K562 (cell line): ENCODE data around the gene APLP1. TPM values are rescaled to one million over a fixed set of nuclear protein-coding genes. Genes with fewer than 3 reads are reported as not detected.

Source experiments
- ATF6 ChIP-seq: sonication (generic); formaldehyde crosslinking; IDR thresholded peaks from 2 replicates; pipeline ENCODE4 v1.4.0; 2020; ENCODE audit warnings: mild to moderate bottlenecking, missing genetic modification reagents
- CXXC5 ChIP-seq: fragments of 250-450 bp; sonication (Bioruptor Pico); IDR thresholded peaks from 2 replicates; pipeline ENCODE4 v1.8.0; 2022; ENCODE audit warnings: inconsistent platforms, mild to moderate bottlenecking, moderate library complexity
- ELF4 ChIP-seq: fragments of 450-650 bp; formaldehyde crosslinking; IDR thresholded peaks from 2 replicates; pipeline ENCODE4 v1.4.0; 2022; ENCODE audit warnings: missing genetic modification characterization
- FOS ChIP-seq: IDR thresholded peaks from 3 replicates; pipeline ENCODE4 v1.6.1; 2011; ENCODE audit not compliant: insufficient read length; ENCODE audit errors: extremely low read depth
- ILF3 ChIP-seq: fragments of 450-650 bp; IDR thresholded peaks from 2 replicates; pipeline ENCODE4 v1.6.1; 2018; ENCODE audit warnings: antibody characterized with exemption, mild to moderate bottlenecking, moderate library complexity, borderline replicate concordance
- KLF16 ChIP-seq: IDR thresholded peaks from 2 replicates; pipeline ENCODE4 v1.6.1; 2016; ENCODE audit warnings: antibody characterized with exemption
- NKRF ChIP-seq: fragments of 450-650 bp; IDR thresholded peaks from 2 replicates; pipeline ENCODE4 v1.6.1; 2016; ENCODE audit warnings: borderline replicate concordance
- SAP30 ChIP-seq: fragments of 200-600 bp; sonication (generic); IDR thresholded peaks from 2 replicates; pipeline ENCODE4 v1.6.1; 2012; ENCODE audit warnings: borderline replicate concordance, low read depth, mild to moderate bottlenecking, moderate library complexity, low read length, control low read depth, inconsistent platforms; ENCODE audit not compliant: insufficient read depth, poor library complexity, severe bottlenecking
- SMAD1 ChIP-seq: fragments of 150-350 bp; IDR thresholded peaks from 2 replicates; pipeline ENCODE4 v1.6.1; 2014; ENCODE audit warnings: low read length, low read depth; ENCODE audit not compliant: partially characterized antibody
- SMARCA5 ChIP-seq: fragments of 450-650 bp; IDR thresholded peaks from 2 replicates; pipeline ENCODE4 v1.6.1; 2016
- SREBF1 ChIP-seq: fragments of 150-350 bp; IDR thresholded peaks from 2 replicates; pipeline ENCODE4 v1.6.1; 2014; ENCODE audit warnings: antibody characterized with exemption, low read depth, low read length, borderline replicate concordance
- ZBTB40 ChIP-seq, 2 experiments: fragments of 450-650 bp in 1 of 2; sonication (generic) in 1 of 2; formaldehyde crosslinking in 1 of 2; IDR thresholded peaks; 2 replicates each; pipeline versions ENCODE4 v1.7.1 to v1.9.0; 2016 to 2022; ENCODE audit warnings: inconsistent platforms in 1 of 2, mild to moderate bottlenecking in 1 of 2, missing genetic modification reagents in 1 of 2
- polyA plus RNA-seq, 8 experiments: library from polyadenylated mRNA; depleted of rRNA in 4 of 8; stranded (reverse) in 5 of 8; unstranded in 3 of 8; fragments of >200 nt; fragmentation: Nextera tagmentation in 2 of 8; fragmentation: Illumina TruSeq in 1 of 8; extraction: Ambion mirVana in 2 of 8; extraction: Trizol in 1 of 8; gene quantifications; 2 replicates each; pipeline versions ENCODE4 v1.2.1 to v1.2.3, GENCODE V29; 2011 to 2014; ENCODE audit warnings: inconsistent platforms in 1 of 8, missing spikeins in 1 of 8
- total RNA-seq, 7 experiments: library from RNA; depleted of rRNA in 6 of 7; stranded (reverse); fragments of >200 nt in 6 of 7; fragmentation: Illumina TruSeq in 2 of 7; extraction: Trizol in 2 of 7; gene quantifications; 2 replicates each; pipeline versions ENCODE4 v1.2.1 to v1.2.3, GENCODE V29; 2011 to 2021; ENCODE audit warnings: low replicate concordance in 1 of 7

Gene APLP1
- total and polyA plus RNA-seq, 9 of the 15 experiments (the other 6 are each of a cell fraction or from before 2014, with no cell fraction given) = 0.69 to 9.9 (median 4.7) TPM

- TF ChIP-seq ATF6 (CRISPR knock-in tag) (no peak), NKRF (no peak), SMARCA5 (no peak), ELF4 (CRISPR knock-in tag) (no peak), SREBF1 (no peak), SAP30 (no peak), KLF16 (no peak), ZBTB40 (IDR thresholded peaks at IDR 0.05) (peak; percentile 76), ZBTB40 (CRISPR knock-in tag; IDR thresholded peaks at IDR 0.05) (no peak), FOS (no peak), SMAD1 (no peak), ILF3 (no peak), CXXC5 (CRISPR knock-in tag) (peak; percentile 66)
Measured at GRCh38 chr19:35903550-35904179, 35.3 kb downstream of the APLP1 start (continued).
